ENCODE measurements around the gene RFX7.

The RFX7 gene

DNA sequence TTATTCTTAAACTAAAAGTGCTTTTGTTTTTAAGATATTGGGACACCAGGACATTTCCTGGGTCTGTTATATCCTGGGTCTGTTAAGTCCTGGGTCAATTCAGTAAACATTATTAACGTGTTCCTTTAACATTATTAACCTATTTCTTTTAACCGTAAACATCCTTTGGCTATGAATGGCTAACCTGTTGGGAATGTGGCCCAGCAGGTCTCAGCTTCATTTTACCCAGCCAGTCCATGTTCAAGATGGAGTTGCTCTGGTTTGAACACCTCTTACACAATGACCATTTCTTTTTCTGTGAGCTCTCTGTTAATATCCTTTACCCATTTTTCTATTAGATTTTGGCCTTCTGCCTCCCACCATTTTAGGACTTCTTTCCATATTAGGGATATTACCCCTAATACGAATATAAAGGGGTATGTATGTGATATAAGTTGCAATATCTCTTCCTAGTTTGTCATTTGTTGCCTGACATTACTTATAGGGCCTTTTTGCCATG is 161.4 kb downstream of the RFX7 start:
- no peaks in the 10 kb centered on the region for H3K36me3 ChIP-seq (ENCODE audit: control insufficient read depth, insufficient read depth, low read length)
- H3K4me1 ChIP-seq (ENCODE audit: control insufficient read depth, insufficient read depth, low read length) = no peaks in the 10 kb centered on the region
- no peak overlapping the region for H3K4me3 ChIP-seq (ENCODE audit: low read length)
- H3K27me3 ChIP-seq (ENCODE audit: control insufficient read depth, insufficient read depth, low read length) = no peaks in the 10 kb centered on the region
- no peak overlapping the region for H3K27ac ChIP-seq (ENCODE audit: low read depth, low read length)
- H3K9ac ChIP-seq (ENCODE audit: low read length) = no peak overlapping the region

DNA sequence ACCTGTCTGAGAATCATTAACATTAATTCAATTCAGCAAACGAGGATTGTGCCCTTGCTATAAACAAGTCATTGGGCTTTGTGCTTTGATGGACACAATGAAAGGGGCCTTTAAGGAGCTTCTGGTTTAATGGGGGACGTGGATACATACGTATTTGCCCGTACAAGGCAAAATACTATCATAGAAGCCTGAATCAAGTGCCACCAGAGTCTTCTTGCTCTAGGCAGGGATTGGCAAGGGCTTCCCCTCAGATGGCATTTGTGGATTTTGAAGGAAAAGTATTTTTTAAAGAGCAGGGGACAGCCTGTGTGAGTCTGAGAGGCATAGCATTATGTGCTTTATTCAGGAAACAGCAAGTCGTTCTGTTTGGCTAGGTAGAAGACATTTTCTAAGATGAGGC is 166.6 kb downstream of the RFX7 start:
- H3K4me3 ChIP-seq (ENCODE audit: low read length) = no peak overlapping the region
- H3K27me3 ChIP-seq (ENCODE audit: control insufficient read depth, insufficient read depth, low read length) = no peaks in the 10 kb centered on the region
- H3K9ac ChIP-seq (ENCODE audit: low read length) = no peak overlapping the region
- H3K36me3 ChIP-seq (ENCODE audit: control insufficient read depth, insufficient read depth, low read length) = no peaks in the 10 kb centered on the region
- H3K4me1 ChIP-seq (ENCODE audit: control insufficient read depth, insufficient read depth, low read length) = no peaks in the 10 kb centered on the region
- H3K27ac ChIP-seq (ENCODE audit: low read depth, low read length) = no peak overlapping the region

DNA sequence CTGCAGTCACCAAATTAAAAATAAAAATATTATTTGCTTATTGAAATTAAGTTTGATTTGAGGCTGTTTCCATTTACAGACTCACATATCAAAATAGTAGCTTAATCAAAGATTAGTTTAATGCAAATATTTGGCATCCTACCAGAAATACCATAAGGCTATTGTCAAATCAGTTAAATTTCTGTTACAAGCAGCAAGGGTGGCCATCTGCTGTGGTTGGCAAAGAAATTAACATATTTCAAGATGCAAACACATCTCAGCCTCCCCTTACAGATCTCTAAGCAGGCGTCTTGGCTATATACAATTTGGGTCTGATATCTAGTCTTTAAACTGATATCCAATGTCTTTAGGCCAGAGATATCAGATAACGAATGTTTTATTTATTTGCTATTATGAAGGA is 167.0 kb downstream of the RFX7 start:
- no peaks in the 10 kb centered on the region for H3K4me1 ChIP-seq (ENCODE audit: control insufficient read depth, insufficient read depth, low read length)
- no peaks in the 10 kb centered on the region for H3K36me3 ChIP-seq (ENCODE audit: control insufficient read depth, insufficient read depth, low read length)
- H3K27ac ChIP-seq (ENCODE audit: low read depth, low read length) = no peak overlapping the region
- H3K4me3 ChIP-seq (ENCODE audit: low read length) = no peak overlapping the region
- no peak overlapping the region for H3K9ac ChIP-seq (ENCODE audit: low read length)
- no peaks in the 10 kb centered on the region for H3K27me3 ChIP-seq (ENCODE audit: control insufficient read depth, insufficient read depth, low read length)

DNA sequence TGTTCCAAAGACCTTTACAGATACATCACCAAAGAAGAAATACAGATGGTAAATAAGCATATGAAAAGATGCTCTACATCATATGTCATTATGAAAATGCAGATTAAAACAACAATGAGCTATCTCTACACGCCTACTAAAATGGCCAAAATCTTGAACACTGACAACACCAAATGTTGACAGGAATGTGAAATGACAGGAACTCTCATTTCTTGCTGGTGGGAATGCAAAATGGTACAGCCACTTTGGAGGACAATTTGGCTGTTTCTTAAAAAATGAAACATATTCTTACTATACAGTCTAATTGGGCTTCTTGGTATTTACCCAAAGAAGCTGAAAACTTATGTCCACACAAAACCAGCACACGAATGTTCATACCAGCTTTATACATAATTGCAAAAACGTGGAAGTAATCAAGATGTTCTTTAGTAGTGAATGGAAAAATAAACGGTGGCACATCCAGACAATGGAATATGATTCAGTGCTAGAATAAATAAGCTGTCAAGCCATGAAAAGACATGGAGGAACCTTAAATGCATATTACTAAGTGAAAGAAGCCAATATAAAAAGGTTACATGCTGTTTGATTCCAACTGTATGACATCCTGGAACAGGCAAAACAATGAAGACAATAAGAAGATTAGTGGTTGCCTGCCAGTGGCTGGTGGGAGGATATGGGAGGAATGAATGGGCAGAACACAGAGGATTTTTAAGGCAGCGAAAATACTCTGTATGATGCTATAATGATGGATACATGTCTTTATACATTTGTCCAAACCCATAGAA is 169.0 kb downstream of the RFX7 start:
- Histone ChIP-seq H3K9ac (ENCODE audit: low read length) (no peak overlapping the region), H3K4me3 (ENCODE audit: low read length) (no peak overlapping the region), H3K4me1 (ENCODE audit: control insufficient read depth, insufficient read depth, low read length) (no peaks in the 10 kb centered on the region), H3K36me3 (ENCODE audit: control insufficient read depth, insufficient read depth, low read length) (no peaks in the 10 kb centered on the region), H3K27ac (ENCODE audit: low read depth, low read length) (no peak overlapping the region), H3K27me3 (ENCODE audit: control insufficient read depth, insufficient read depth, low read length) (no peaks in the 10 kb centered on the region)

DNA sequence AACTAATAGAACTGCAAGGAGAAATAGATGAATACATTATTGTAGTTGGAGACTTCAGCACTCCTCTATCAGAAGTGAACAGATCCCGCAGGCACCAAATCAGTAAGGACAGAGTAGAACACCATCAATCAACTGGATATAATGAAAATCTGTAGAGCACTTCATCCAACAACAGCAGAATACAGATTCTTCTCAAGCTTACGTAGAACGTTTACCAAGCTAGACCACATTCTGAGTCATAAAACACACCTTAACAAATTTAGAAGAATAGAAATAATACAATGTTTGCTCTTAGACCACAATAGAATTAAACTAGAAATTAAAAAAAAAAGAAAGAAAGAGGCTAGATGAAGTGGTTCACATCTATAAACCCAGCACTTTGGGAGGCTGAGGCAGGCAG is 179.5 kb downstream of the RFX7 start:
- no peak overlapping the region for H3K27ac ChIP-seq (ENCODE audit: low read depth, low read length)
- no peak overlapping the region for H3K4me3 ChIP-seq (ENCODE audit: low read length)
- no peaks in the 10 kb centered on the region for H3K36me3 ChIP-seq (ENCODE audit: control insufficient read depth, insufficient read depth, low read length)
- no peak overlapping the region for H3K9ac ChIP-seq (ENCODE audit: low read length)
- no peaks in the 10 kb centered on the region for H3K4me1 ChIP-seq (ENCODE audit: control insufficient read depth, insufficient read depth, low read length)
- no peaks in the 10 kb centered on the region for H3K27me3 ChIP-seq (ENCODE audit: control insufficient read depth, insufficient read depth, low read length)

DNA sequence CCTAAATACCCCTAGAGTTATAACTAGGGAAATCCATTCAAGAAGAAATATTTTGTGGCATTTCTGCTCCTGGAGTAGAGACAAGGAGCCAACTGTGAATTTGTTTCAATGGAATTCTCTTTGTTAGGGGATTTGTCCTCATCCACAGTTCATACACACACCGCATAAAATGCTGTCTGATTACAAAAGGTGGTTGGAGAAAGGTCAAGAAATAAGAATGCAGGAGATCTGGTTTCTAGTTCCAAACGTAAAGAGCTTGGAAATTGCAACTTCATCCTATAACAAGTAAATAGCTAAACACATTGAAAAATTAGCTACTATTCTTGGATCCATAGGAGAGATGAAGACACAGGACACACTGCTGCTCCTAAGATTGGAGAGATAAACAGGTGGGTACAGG is 184.0 kb downstream of the RFX7 start:
- Histone ChIP-seq H3K9ac (ENCODE audit: low read length) (no peak overlapping the region), H3K27ac (ENCODE audit: low read depth, low read length) (no peak overlapping the region), H3K27me3 (ENCODE audit: control insufficient read depth, insufficient read depth, low read length) (no peaks in the 10 kb centered on the region), H3K36me3 (ENCODE audit: control insufficient read depth, insufficient read depth, low read length) (no peaks in the 10 kb centered on the region), H3K4me3 (ENCODE audit: low read length) (no peak overlapping the region), H3K4me1 (ENCODE audit: control insufficient read depth, insufficient read depth, low read length) (no peaks in the 10 kb centered on the region)

DNA sequence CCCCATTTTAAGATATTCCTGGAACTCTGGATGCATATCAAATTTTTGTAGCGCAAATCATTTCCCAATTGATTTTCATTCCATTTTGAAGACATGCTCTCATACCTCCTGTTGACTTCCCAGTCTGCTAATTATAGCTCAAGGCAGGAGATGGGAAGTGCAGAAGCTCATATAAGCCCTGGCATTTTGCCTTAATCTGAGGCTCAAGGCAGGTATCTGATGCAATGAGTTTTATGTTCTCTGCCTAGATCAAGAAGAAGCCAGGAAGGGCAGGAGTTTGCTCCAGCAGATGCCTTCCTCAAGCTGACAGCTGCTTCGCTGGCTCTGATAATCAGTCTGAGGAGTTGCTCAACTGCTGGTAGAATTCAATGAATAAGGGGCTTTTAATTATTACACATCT is 184.7 kb downstream of the RFX7 start:
- no peak overlapping the region for H3K9ac ChIP-seq (ENCODE audit: low read length)
- no peak overlapping the region for H3K27ac ChIP-seq (ENCODE audit: low read depth, low read length)
- no peaks in the 10 kb centered on the region for H3K4me1 ChIP-seq (ENCODE audit: control insufficient read depth, insufficient read depth, low read length)
- no peaks in the 10 kb centered on the region for H3K36me3 ChIP-seq (ENCODE audit: control insufficient read depth, insufficient read depth, low read length)
- no peaks in the 10 kb centered on the region for H3K27me3 ChIP-seq (ENCODE audit: control insufficient read depth, insufficient read depth, low read length)
- H3K4me3 ChIP-seq (ENCODE audit: low read length) = no peak overlapping the region

DNA sequence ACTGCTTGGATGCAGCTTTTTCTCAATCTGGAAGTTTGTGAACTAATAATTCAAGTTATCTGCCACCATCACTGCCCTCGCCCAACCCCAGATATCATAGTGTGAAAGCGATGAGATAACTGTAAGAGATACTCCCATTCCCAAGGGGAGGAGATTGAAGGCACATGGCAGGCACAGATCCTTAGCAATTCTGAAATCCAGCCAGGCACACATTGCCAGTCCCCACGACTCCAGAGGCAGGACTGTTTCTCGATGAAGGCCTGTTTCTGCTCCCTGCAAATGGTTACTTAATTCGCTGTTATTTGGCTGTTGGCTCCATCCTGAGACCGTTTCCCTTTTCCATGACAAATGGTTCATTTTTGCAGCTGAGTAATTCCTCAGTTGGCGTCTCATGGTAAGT is 187.1 kb downstream of the RFX7 start:
- Histone ChIP-seq H3K27ac (ENCODE audit: low read depth, low read length) (no peak overlapping the region), H3K4me1 (ENCODE audit: control insufficient read depth, insufficient read depth, low read length) (no peaks in the 10 kb centered on the region), H3K27me3 (ENCODE audit: control insufficient read depth, insufficient read depth, low read length) (no peaks in the 10 kb centered on the region), H3K4me3 (ENCODE audit: low read length) (no peak overlapping the region), H3K9ac (ENCODE audit: low read length) (no peak overlapping the region), H3K36me3 (ENCODE audit: control insufficient read depth, insufficient read depth, low read length) (no peaks in the 10 kb centered on the region)

DNA sequence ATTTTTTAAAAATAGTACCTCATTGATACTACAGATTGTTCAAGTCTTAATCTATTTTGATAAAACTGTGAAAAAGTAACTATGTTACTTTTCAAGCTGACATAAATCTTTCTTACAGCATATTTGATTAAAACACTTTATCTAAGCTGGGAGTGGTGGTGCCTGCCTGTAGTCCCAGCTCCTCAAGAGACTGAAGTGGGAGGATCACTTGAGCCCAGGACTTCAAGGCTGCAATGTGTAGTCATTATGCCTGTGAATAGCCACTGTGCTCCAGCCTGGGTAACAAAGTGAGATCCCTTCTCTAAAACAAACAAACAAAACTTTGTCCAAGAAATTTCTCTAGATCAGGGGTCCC is 190.7 kb downstream of the RFX7 start:
- H3K4me3 ChIP-seq (ENCODE audit: low read length) = no peak overlapping the region
- no peaks in the 10 kb centered on the region for H3K4me1 ChIP-seq (ENCODE audit: control insufficient read depth, insufficient read depth, low read length)
- H3K27me3 ChIP-seq (ENCODE audit: control insufficient read depth, insufficient read depth, low read length) = no peaks in the 10 kb centered on the region
- no peaks in the 10 kb centered on the region for H3K36me3 ChIP-seq (ENCODE audit: control insufficient read depth, insufficient read depth, low read length)
- no peak overlapping the region for H3K9ac ChIP-seq (ENCODE audit: low read length)
- no peak overlapping the region for H3K27ac ChIP-seq (ENCODE audit: low read depth, low read length)

DNA sequence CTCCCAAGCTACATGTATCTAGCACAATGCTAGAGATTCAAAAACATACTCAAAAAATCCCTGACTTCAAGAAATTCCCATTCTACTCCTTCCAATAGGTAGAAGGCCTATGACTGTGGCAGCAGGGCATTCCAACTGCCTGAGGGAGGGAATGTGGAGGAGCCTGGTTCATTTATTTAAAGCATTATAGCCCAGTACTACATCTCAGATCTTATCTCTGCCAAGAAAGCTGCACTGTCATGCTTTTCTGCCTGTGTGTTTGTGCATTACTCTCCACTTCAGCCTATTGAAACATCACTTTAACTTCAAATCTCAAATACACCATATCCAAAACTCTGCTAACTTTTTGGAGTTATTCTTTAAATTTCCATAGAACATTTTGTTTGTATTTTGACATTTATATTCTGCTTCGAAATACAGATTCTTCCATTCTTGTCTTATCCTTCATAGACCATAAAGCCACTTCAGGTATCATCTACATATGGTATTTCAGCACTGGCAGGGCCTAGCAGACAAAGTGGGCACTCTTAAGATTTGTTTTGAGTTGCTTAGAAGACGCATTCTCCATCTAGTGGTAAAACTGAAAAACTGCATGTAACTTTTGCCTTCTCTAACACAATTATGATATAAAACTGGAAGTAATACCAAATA is 191.2 kb downstream of the RFX7 start:
- H3K27me3 ChIP-seq (ENCODE audit: control insufficient read depth, insufficient read depth, low read length) = no peaks in the 10 kb centered on the region
- H3K4me3 ChIP-seq (ENCODE audit: low read length) = no peak overlapping the region
- no peaks in the 10 kb centered on the region for H3K36me3 ChIP-seq (ENCODE audit: control insufficient read depth, insufficient read depth, low read length)
- no peaks in the 10 kb centered on the region for H3K4me1 ChIP-seq (ENCODE audit: control insufficient read depth, insufficient read depth, low read length)
- no peak overlapping the region for H3K27ac ChIP-seq (ENCODE audit: low read depth, low read length)
- H3K9ac ChIP-seq (ENCODE audit: low read length) = no peak overlapping the region

DNA sequence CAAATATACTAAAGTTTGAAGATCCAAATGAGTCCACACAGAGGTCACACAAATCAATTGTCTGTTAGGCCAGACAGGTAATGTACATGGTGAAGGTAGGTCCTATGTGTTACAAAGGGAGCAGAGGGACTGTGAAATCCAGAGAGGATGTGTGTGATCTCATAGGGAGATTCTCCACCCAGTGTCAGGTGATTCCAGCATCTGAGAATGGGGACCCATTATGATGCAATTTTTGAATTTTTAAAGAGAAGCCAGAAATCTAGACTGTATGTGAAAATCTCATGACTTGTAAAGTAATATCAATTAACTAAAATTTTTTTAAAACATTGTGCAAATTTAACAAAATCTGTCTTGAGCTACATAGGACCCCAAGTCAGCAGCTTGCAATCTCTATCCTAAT is 192.0 kb downstream of the RFX7 start:
- Histone ChIP-seq H3K27ac (ENCODE audit: low read depth, low read length) (no peak overlapping the region), H3K9ac (ENCODE audit: low read length) (no peak overlapping the region), H3K4me1 (ENCODE audit: control insufficient read depth, insufficient read depth, low read length) (no peaks in the 10 kb centered on the region), H3K4me3 (ENCODE audit: low read length) (no peak overlapping the region), H3K27me3 (ENCODE audit: control insufficient read depth, insufficient read depth, low read length) (no peaks in the 10 kb centered on the region), H3K36me3 (ENCODE audit: control insufficient read depth, insufficient read depth, low read length) (no peaks in the 10 kb centered on the region)

DNA sequence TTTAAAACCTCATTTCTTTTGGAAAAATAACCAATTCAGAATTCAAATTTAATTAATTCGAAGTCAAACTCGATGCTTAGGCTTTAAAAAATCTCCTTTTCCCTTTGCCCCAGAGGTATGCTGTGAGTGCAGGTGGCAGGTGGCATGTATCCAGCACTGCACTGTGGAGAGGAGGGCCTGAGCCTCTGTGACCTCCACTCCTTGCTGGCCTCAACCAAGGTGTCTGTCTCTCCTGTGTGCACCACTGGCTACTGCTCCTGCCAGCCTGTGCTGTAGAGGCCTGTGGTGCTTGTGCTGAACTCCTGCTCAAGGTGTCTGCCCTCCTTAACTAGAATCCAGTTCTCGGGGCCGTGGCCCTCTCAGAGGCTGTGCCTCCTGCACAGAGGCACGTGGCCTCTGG is 194.1 kb downstream of the RFX7 start:
- Histone ChIP-seq H3K27me3 (ENCODE audit: control insufficient read depth, insufficient read depth, low read length) (no peaks in the 10 kb centered on the region), H3K36me3 (ENCODE audit: control insufficient read depth, insufficient read depth, low read length) (no peaks in the 10 kb centered on the region), H3K4me3 (ENCODE audit: low read length) (no peak overlapping the region), H3K9ac (ENCODE audit: low read length) (no peak overlapping the region), H3K27ac (ENCODE audit: low read depth, low read length) (no peak overlapping the region), H3K4me1 (ENCODE audit: control insufficient read depth, insufficient read depth, low read length) (no peaks in the 10 kb centered on the region)

DNA sequence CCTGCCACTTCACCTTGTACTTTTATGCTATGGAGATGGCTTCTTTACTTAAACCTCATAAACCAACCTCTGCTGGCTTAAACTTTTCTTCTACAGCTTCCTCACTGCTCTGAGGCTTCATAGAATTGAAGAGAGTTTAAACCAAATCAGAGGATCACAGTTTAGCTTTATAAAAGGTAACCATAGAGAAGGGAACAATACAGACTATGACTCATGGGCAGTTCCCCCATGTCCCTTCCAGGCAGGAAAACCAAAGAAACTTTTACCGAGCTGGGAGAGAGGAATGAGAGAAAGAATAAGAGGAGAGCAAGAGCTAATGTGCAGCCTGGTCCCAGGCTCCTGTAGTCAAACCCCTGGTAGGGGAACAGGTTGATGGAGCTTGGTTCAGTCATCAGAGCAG is 196.3 kb downstream of the RFX7 start:
- H3K27ac ChIP-seq (ENCODE audit: low read depth, low read length) = no peak overlapping the region
- no peak overlapping the region for H3K9ac ChIP-seq (ENCODE audit: low read length)
- no peak overlapping the region for H3K4me3 ChIP-seq (ENCODE audit: low read length)
- H3K27me3 ChIP-seq (ENCODE audit: control insufficient read depth, insufficient read depth, low read length) = no peaks in the 10 kb centered on the region
- no peaks in the 10 kb centered on the region for H3K4me1 ChIP-seq (ENCODE audit: control insufficient read depth, insufficient read depth, low read length)
- H3K36me3 ChIP-seq (ENCODE audit: control insufficient read depth, insufficient read depth, low read length) = no peaks in the 10 kb centered on the region
